ENCODE measurements around the gene DNAAF1.
A peak's percentile ranks its signal among the peaks of the same experiment; 100 is the strongest.
"Not testable (repeated sequence)": the region's sequence is repeated elsewhere in the genome, so short reads cannot be mapped to it uniquely, and the experiment has no call there.

Gene DNAAF1

DNA sequence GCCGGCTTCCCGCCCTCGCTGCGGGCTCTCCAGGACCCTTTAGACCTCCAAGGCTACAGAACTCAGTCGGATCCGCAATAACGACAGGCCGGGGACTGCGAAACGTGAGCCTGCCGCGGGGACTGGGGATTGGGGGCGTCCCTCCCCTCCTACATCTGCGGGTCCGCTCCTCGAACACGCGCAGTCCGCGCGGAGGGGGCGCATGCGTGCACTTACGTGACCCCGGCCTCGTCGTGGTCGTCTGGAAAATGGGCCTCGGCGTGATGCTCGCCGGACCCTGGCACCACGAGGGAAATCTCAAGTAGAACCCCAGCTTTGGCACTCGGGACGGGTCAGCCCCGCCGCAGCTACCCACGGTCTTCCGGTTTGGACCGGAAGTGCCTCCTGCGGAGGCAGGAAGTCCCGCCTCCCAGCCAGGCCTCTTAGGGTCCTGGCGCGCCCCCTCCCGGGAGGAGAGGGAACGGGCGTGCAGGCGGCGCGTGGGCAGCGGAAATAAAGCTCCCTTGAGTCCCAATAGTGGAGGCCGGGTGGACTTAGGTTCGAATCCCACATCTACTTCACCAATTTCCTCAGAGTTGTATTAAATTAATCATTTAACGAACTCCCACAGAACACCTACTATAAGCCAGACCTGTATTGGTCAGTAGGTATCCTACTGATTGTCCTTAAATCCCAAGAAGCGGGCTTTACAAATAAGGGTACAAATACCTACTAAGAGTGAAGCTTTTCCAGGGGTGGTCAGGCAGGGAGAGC is 41.8 kb downstream of the DNAAF1 start, which contains the start of gene TAF1C:
Gene TAF1C, minus strand, starts transcription at position 373 of the 753 bp plus-strand sequence. CDS start 2,069 bp downstream, outside the sequence.
- DNase-seq: peak; percentile 84

DNA sequence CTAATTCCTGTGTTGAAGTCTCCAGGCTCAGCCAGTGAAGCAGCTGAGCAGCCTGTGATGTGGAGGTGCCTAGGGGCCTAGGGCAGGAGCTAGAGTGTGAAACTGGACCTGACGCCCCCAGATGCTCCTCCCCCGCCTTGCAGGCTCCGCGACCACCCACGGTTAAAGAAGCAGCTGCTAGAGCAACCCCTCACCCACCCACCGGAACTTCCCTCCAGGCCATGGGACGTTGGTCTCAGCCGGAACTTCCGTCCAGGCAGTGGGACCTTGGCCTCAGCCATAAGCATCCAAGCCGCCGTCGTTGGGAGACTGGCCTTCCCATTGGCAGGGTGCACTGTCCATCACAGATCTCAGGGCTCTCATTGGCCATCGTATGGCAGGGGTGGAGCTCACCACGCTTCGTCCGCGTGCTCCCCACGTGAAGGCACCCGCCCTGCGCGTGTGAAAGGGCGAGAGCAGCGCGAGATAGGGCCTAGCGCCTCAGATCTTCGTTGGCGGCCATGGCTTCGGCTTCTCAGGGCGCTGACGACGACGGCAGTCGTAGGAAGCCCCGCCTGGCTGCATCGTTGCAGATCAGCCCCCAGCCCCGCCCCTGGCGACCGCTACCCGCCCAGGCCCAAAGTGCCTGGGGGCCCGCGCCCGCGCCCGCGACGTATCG is 45.8 kb downstream of the DNAAF1 start, which contains the start of gene ADAD2:
Gene ADAD2, plus strand, starts transcription at position 427 of the 658 bp plus-strand sequence. Its CDS starts 74 bp downstream, at position 501.
- DNase-seq: no peak

DNA sequence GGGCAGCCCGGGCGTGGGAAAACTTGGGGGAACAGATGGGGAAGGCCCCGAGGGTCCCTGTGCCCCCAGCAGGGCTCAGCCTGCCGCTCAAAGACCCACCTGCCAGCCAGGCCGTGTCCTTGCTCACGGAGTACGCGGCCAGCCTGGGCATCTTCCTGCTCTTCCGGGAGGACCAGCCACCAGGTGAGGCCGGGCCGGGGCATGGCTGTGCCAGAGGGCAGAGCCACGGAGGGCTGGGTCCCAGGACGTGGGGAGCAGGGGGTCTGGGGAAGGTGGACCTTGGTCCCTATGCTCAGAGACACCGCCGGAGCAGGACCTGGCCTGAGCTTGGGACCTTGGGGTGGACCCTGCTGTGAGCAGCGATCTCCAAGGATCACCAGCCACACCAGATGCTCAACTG is 46.4 kb downstream of the DNAAF1 start:
- no peak for DNase-seq

DNA sequence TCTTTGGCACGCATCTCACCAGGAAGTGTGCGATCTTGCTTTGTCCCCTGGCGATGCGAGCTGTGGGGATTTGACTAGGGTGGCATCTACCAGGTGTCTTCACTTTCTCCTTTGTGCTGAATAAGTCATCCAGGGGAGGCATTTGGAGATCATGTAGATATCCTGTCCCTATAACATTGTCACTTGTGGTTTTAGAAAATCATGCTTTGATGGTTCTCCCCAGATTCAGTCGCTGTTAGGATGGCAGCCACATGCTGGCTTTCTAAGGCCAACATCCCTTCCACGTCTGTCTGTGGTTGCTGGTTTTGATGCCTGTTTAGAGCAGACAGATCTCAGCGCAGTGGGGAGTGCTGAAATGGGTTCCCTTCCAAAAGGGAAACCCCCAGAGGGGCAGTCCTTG is 48.4 kb downstream of the DNAAF1 start:
- no peak for DNase-seq

DNA sequence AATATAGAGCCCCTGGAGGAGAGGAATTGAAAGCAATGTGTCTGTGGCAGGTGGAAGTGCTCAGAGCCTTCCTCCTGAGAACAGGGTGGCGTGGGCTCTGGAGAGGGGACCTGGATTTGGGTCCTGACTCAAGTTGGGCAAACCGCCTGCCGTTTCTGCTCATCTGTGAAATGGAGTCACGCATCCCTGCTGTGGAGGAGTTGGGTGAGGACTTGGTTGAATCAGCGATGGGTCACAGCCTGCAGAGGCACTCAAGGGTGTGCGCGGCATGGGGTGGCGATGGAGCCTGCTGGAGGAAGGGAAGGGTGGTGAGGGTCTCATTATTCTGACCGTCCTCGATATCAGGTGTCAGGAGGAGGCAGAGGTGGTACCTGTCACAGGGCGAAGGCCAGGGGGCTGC is 48.9 kb downstream of the DNAAF1 start:
- DNase-seq: no peak

DNA sequence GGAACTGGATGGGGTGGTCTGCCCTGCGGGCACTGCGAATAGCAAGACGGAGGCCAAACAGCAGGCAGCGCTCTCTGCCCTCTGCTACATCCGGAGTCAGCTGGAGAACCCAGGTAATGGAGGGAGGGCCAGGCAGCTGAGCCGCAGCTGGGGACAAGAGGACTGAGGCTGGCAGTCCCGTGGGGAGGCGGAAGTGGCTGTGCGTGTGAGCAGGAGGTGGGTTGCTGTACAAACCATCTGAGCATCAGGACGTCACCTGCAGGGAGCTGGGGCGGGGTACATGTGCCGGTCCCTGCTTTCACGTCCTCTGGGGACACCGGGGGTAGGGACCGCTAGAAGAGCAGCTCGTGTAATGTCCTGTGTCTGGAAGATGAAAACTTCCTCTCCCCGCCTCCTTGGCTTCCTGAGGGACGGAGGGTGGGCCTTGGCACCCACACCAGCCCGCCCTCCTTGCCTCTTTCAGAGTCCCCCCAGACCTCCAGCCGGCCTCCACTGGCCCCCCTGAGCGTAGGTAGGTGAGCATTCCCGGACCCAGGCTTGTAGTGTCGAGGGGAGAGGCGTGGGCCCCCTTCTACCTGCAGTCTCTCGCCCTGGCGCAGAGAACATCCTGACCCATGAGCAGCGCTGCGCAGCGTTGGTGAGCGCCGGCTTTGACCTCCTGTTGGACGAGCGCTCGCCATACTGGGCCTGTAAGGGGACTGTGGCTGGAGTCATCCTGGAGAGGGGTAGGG is 49.5 kb downstream of the DNAAF1 start:
- peak; percentile 27 for DNase-seq

DNA sequence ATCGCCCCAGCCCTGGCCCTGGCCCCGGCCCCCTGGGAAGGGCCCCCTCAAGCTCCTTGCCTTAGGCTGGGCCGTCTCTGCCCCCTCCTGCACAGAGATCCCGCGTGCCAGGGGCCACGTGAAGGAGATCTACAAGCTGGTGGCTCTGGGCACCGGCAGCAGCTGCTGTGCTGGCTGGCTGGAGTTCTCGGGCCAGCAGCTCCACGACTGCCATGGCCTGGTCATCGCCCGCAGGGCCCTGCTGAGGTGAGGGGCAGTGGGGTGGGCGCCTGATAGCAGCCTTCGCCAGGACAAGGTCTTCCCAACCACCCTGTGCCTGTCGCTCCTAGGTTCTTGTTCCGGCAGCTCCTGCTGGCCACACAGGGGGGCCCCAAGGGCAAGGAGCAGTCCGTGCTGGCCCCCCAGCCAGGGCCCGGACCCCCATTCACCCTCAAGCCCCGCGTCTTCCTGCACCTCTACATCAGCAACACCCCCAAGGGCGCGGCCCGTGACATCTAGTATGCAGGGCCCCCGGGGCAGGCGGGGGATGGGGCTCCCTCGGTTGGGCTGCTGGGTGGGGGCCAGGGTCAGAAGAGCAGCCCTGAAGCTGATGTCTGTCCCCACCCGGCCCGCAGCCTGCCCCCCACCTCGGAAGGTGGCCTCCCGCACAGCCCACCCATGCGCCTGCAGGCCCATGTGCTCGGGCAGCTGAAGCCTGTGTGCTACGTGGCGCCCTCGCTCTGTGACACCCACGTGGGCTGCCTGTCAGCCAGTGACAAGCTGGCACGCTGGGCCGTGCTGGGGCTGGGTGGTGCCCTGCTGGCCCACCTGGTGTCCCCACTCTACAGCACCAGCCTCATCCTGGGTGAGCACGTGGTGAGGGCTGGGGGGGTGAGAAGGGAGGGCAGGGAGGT is 50.3 kb downstream of the DNAAF1 start:
- no peak for DNase-seq

DNA sequence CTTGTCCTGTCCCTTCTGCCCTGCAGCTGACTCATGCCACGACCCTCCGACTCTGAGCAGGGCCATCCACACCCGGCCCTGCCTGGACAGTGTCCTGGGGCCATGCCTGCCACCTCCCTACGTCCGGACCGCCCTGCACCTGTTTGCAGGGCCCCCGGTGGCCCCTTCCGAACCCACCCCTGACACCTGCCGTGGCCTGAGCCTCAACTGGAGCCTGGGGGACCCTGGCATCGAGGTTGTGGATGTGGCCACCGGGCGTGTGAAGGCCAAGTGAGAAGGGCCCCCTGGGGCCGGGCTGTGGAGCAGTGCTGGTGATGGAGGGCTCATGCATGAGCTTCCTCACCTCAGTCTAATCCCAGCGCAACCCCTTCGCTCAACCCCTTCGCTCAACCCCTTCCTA is 51.0 kb downstream of the DNAAF1 start:
- no peak for DNase-seq

DNA sequence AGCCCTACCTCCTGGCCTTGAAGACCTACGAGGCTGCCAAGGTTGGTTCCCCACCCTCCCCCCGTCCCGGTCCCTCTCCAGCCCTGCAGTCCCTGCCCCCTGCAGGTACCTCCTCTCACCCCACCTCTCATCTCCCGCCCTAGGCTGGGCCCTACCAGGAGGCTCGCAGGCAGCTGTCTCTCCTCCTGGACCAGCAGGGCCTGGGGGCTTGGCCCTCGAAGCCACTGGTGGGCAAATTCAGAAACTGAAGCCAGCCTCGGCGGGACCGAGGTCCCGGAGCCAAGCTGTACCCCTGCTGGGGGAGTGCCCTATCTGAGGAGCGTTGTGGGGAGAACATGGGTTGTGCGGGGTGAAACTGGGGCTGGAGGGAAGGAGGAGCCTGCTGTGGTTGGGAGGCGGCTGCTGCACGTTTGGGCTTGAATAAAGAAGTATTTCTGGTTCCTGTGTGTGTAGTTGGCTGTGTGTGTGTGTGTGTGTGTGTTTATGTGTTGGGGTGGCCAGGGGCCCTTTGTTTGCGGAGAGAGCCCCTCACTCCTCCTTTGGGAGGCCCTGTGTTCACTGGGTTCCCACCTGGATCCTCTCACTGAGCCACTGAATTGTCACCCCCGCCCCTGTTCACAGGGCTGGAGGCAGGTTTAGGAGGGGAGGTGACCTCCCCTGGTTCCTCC is 51.8 kb downstream of the DNAAF1 start:
- DNase-seq: no peak

DNA sequence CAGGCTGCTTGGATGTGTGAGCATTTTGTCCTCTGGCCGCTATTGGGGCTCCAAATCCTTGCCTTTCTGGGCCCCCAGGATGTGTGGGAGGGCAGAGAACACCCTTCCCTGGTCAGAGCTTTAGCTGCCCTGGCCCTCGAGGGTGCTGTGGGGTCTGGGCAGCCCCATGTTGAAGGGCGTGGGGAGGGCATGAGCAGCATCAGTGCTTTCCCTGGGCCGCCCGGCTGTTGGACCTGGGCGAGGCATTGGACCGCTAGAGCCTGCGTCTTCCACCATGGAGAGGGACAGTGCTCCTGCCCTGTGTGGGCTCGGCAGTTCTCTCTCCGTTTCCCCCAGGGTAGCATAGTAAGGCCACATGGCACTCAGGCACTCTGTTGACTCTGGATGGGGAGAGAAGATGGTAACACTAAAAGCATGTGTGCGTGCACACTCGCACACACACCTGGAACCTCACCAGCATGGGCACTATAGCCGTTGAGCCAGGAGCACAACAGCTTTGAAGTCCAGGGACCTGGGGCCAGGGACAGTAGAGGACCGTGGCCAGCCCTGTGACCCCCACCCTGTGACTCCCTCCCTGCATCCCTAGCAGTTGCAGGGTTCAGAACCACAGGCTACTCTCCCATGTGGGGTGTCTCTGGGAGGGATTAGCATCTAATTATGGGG is 52.5 kb downstream of the DNAAF1 start:
- no peak for DNase-seq

DNA sequence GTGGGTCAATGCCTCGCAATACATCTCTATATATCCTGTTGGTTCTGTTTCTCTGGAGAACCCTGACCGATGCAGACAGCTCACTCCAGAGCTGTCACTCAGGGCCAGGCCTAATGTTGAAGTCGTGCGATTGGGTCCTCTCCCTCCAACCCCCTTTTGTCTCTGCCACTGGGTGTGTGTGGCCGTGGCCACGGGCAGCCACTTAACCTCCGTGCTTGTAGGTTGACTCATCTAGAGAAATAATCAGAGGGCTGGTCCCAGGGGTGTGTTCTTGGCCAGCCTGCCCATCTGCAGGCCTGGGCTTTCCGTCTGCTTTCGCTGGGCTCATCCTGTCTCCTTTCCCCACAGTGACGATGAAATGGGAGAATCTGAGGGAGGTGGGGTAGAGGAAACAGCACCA is 53.3 kb downstream of the DNAAF1 start:
- DNase-seq: no peak

DNA sequence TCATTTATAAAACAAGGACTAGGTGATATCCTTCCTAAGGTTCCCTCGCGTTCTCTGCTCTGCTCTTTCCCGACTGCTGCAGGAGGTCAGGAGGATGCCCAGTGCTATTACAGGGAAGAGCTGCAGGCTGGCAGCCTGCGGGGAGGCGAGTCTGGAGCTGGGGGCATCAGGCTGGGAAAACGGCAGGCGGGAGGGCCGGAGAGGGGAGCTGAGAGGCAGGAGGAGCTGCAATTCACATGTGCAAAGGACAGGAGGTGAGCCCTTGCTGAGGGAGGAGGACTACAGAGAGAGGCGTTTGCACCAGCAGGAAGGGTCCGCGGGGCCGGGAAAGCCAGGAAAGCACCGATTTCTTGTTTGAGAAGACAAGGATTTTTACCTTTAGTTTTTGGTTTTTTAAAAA is 54.0 kb downstream of the DNAAF1 start:
- DNase-seq: no peak

DNA sequence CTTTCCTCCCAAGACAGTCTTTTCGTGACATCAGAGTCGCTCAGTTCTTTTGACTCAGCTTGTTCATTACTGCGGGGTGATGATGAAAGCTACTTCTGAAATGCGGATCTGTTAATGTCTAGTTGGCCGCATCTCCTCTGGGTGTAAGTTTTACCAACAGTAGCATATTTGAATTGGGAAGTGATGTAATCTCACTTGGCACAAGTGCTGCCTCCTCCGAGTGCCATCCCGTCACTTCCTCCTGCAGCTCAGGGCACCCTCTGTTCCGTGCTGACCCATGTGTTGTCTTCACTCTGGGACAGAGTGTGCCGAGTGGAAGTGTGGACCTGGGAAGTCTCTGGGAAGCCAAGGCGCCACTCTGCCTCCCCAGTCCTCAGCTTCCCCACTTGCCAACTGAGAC is 54.8 kb downstream of the DNAAF1 start:
- DNase-seq: no peak

DNA sequence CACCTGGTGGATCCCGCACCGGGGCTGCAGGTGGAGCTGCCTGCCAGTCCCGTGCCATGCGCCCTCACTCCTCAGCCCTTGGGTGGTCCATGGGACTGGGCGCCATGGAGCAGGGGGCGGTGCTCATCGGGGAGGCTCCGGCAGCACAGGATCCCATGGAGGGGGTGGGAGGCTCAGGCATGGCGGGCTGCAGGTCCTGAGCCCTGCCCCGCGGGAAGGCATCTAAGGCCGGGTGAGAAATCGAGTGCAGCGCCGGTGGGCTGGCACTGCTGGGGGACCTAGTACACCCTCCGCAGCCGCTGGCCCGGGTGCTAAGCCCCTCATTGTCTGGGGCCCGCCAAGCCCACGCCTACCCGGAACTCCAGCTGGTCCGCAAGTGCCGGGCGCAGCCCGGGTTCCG is 59.4 kb downstream of the DNAAF1 start:
- not testable (repeated sequence) for DNase-seq

DNA sequence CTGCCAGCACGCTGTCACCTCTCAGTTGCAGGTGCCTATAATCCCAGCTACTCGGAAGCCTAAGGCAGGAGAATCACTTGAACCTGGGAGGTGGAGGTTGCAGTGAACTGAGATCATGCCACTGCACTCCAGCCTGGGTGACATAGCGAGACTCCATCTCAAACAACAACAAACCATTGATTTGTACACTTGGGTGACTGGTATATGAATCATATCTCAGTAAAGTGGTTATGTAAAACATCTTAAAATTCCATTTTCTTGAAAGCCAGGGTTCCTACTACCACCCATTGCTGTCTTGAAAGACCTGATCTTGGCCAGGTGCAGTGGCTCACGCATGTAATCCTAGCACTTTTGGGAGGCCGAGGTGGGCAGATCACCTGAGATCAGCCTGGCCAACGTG is 60.0 kb downstream of the DNAAF1 start:
- DNase-seq: not testable (repeated sequence)

DNA sequence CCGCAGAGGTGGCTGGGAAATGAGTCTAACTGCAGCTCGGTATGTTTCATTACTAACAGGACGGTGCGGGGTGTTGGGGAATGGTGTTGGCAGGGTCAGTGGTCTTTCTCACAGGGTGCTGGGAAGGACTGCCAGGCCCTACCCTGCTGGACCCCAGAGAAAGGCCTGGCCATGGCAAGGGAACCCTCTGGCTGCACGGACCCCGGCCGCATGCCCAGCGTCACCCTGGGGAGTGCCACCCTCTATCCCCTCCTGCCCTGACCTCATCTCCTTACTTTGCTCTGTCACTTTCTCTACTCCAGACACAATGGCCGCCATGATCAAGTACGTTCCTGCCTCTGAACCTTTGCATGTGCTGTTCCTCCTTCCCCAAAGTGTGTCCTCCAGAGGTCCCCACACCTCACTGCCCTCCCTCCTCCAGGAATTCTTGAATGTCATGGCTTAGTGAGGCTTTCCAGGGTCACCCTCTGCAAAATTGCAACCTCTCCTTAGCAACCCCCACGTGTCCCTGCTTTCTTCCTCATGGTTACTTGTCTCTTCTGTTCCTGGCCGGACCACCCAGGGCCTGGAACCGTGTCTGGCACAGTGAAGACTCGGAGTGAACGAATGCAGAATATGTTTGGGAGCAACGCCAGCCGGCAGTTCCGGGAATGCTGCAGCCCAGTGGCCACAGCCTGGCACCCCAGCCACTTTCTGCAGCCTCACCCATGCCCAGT is 61.0 kb downstream of the DNAAF1 start:
- no peak for DNase-seq

DNA sequence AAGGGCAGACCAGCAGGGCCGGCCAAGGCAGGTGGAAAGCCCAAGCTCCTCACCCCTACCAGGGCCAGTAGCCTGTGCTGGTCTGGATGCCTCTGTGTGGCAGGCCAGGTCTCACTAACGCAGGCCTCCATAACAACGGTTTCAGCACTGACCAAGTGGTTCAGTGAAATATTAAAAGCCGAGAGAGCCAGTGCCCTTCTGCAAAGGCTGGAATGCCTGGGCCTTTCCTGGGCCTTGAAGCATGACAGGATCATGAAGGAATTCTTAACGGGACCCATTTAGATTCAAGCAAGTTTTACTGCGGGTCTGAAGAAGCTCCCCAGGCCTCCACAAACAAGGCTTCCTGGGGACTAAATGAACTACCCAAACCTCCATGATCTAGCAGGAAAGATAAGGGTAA is 62.1 kb downstream of the DNAAF1 start:
- DNase-seq: no peak

DNA sequence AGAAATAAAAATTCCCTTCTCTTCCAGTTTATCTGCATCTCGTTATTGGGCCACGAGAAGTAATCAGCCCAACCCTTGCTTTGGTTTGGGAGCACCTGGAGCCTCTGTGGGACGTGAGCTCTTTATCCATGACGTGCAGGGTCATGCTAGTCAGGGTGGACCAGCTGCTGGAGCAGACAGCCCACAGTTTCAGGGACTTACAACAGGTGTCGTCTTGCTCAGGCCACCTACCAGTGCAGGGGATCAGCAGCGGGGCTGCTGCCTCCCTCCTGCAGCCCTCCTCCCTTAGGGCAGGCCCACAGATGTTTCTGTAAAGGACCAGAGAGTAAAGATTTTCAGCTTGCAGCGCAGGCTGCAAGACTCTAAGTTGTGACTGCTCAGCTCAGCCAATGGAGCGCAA is 62.8 kb downstream of the DNAAF1 start:
- DNase-seq: no peak

DNA sequence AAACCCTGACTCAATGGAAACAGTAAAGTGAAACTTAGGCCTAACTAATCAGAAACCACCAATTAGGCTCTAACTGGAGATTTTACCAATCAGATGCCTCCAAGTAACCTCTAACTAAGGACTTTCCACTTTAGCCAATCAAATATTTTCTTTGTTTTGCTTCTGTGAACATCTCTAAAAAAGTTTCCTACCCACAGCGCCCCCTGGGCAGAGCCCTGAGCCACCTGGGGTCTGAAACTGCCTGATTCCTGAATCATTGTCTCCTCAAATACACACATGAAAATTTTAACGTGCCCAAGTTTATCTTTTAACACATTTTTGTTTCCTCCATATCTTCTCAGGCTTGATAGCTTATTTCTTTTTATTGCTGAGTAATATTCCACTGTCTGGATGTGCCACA is 64.9 kb downstream of the DNAAF1 start:
- DNase-seq: no peak

DNA sequence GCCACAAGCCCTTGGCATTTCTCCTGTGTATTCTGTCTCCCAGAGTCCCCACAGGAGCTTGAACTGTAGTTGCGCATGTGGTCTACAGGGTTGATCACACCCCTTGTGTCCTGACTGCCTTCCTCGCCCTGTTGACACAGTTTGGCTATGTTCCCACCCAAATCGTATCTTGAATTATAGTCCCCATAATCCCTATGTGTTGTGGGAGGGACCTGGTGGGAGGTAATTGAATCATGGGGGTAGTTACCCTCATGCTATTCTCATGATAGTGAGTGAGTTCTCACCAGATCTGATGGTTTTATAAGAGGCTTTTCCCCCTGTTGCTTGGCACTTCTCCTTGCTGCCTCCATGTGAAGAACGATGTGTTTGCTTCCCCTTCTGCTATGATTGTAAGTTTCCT is 67.0 kb downstream of the DNAAF1 start:
- DNase-seq: no peak

DNA sequence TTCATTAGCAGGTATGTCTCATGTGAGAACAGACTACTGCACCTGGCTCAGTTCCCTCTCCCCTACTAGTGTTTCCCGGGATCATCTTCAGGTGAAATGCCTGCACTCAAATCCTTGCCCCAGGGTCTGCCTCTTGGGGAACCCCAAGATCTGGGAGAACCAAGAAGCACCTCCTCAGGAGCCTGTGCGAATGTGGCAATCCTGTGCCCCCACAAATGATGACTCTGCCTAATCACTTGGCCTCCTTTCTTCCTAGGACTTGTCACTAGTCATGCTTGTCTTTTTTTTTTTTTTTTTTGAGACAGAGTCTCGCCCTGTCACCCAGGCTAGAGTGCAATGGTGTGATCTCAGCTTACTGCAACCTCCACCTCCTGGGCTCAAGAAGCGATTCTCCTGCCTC is 67.5 kb downstream of the DNAAF1 start:
- DNase-seq: no peak
